Neural cell (in vitro differentiated cells): ENCODE data around the gene GNAS-AS1. TPM values are rescaled to one million over a fixed set of nuclear protein-coding genes. Genes with fewer than 3 reads are reported as not detected.

Source experiments
- H2AFZ ChIP-seq: fragments of 200-600, 300-800 bp; sonication (generic), shearing (Covaris generic); 2 replicates; pipeline ENCODE4 v1.6.0; 2014; ENCODE audit warnings: low read depth, mild to moderate bottlenecking, antibody characterized with exemption, low read length, moderate library complexity
- H3F3A ChIP-seq: fragments of 200-600 bp; shearing (Covaris generic); 2 replicates; pipeline ENCODE4 v1.6.1; 2016; ENCODE audit warnings: mild to moderate bottlenecking, moderate library complexity, mixed read lengths, antibody characterized with exemption, low read length; ENCODE audit not compliant: insufficient read depth, poor library complexity, severe bottlenecking
- H3K27ac ChIP-seq: fragments of 200-600, 300-800 bp; sonication (generic), shearing (Covaris generic); 2 replicates; pipeline ENCODE4 v1.5.1; 2014; ENCODE audit warnings: mild to moderate bottlenecking, low read length, moderate library complexity
- H3K27me3 ChIP-seq: fragments of 300-800, 200-600 bp; sonication (generic), shearing (Covaris generic); 2 replicates; pipeline ENCODE4 v1.6.0; 2014; ENCODE audit warnings: mild to moderate bottlenecking, low read depth, low read length, moderate library complexity; ENCODE audit not compliant: insufficient read depth
- H3K36me3 ChIP-seq: fragments of 300-800, 200-600 bp; sonication (generic), shearing (Covaris generic); 2 replicates; pipeline ENCODE4 v1.5.1; 2014; ENCODE audit warnings: mild to moderate bottlenecking, antibody characterized with exemption, low read length, moderate library complexity; ENCODE audit not compliant: insufficient read depth
- H3K4me2 ChIP-seq: fragments of 300-800, 200-600 bp; sonication (generic), shearing (Covaris generic); 2 replicates; pipeline ENCODE4 v1.6.0; 2014; ENCODE audit warnings: mild to moderate bottlenecking, low read length
- H3K4me3 ChIP-seq: fragments of 300-800, 200-600 bp; sonication (generic), shearing (Covaris generic); 2 replicates; pipeline ENCODE4 v1.5.1; 2014; ENCODE audit warnings: mild to moderate bottlenecking, low read length, moderate library complexity
- H3K79me2 ChIP-seq: fragments of 200-600 bp; shearing (Covaris generic); replicated peaks from 2 replicates; pipeline ENCODE4 v1.6.0; 2014; ENCODE audit warnings: mild to moderate bottlenecking, low read length, moderate library complexity; ENCODE audit not compliant: insufficient read depth
- H3K9ac ChIP-seq: fragments of 300-800, 200-600 bp; sonication (generic), shearing (Covaris generic); 2 replicates; pipeline ENCODE4 v1.6.1; 2016; ENCODE audit warnings: mild to moderate bottlenecking, low read length, mixed read lengths
- H3K9me2 ChIP-seq: fragments of 200-600 bp; shearing (Covaris generic); 2 replicates; pipeline ENCODE4 v1.6.1; 2016; ENCODE audit warnings: mild to moderate bottlenecking, low read length, mixed read lengths; ENCODE audit not compliant: insufficient read depth
- H3K9me3 ChIP-seq: fragments of 200-600, 300-800 bp; sonication (generic), shearing (Covaris generic); 2 replicates; pipeline ENCODE4 v1.6.1; 2016; ENCODE audit warnings: mild to moderate bottlenecking, mixed run types, low read length, moderate library complexity, mixed read lengths
- H4K20me1 ChIP-seq: fragments of 200-600 bp; shearing (Covaris generic); 2 replicates; pipeline ENCODE4 v1.6.1; 2016; ENCODE audit warnings: mild to moderate bottlenecking, mixed run types; ENCODE audit not compliant: insufficient read depth
- EP300 ChIP-seq: fragments of 450-650 bp; conservative IDR thresholded peaks from 2 replicates; pipeline ENCODE4 v1.6.1; 2014; ENCODE audit warnings: antibody characterized with exemption, mild to moderate bottlenecking, moderate library complexity; ENCODE audit not compliant: poor library complexity, severe bottlenecking
- EZH2 ChIP-seq: fragments of 200-600, 300-800 bp; shearing (Covaris generic), sonication (generic); IDR thresholded peaks from 2 replicates; pipeline ENCODE4 v1.6.1; 2014; ENCODE audit warnings: antibody characterized with exemption, low read length, borderline replicate concordance, mild to moderate bottlenecking; ENCODE audit not compliant: insufficient read depth, poor library complexity, severe bottlenecking
- MXI1 ChIP-seq: fragments of 450-650 bp; conservative IDR thresholded peaks from 2 replicates; pipeline ENCODE4 v1.6.1; 2014; ENCODE audit warnings: antibody characterized with exemption, mild to moderate bottlenecking; ENCODE audit not compliant: poor library complexity, severe bottlenecking
- POLR2AphosphoS5 ChIP-seq: IDR thresholded peaks from 2 replicates; pipeline ENCODE4 v1.6.1; 2012
- REST ChIP-seq: IDR thresholded peaks from 2 replicates; pipeline ENCODE4 v1.6.1; 2012; ENCODE audit warnings: borderline replicate concordance
- SMC3 ChIP-seq: fragments of 450-650 bp; conservative IDR thresholded peaks from 2 replicates; pipeline ENCODE4 v1.6.1; 2014; ENCODE audit warnings: antibody characterized with exemption, mild to moderate bottlenecking, moderate library complexity; ENCODE audit not compliant: poor library complexity
- TAF1 ChIP-seq: IDR thresholded peaks from 2 replicates; pipeline ENCODE4 v1.6.1; 2012; ENCODE audit warnings: low read depth
- polyA plus RNA-seq: library from polyadenylated mRNA; depleted of rRNA; stranded (reverse); fragments of >200 nt; gene quantifications from 2 replicates; pipeline ENCODE4 v1.2.3, GENCODE V29; 2014
- TF ChIP-seq, protein P1 (sequence below): fragments of 450-650 bp; IDR thresholded peaks from 2 replicates; pipeline ENCODE4 v1.5.1; 2014; ENCODE audit warnings: antibody characterized with exemption, mild to moderate bottlenecking, moderate library complexity; ENCODE audit not compliant: poor library complexity, severe bottlenecking

Gene GNAS-AS1
- polyA plus RNA-seq, 1 donor from 2014 or later: not detected

- Histone ChIP-seq H3K79me2 (no peaks in the 10 kb centered on the region), H2AFZ (no peak overlapping the region), H3K9me3 (no peaks in the 10 kb centered on the region), H3K36me3 (no peaks in the 10 kb centered on the region), H3K27ac (no peak overlapping the region), H3K4me3 (no peak overlapping the region), H3K9me2 (no peaks in the 10 kb centered on the region), H3F3A (no peaks in the 10 kb centered on the region), H3K27me3 (no peaks in the 10 kb centered on the region), H4K20me1 (no peaks in the 10 kb centered on the region), H3K9ac (no peak overlapping the region), H3K4me2 (no peak overlapping the region)
- TF ChIP-seq TAF1 (no peak), SMC3 (no peak), EZH2 (no peak), POLR2AphosphoS5 (no peak), EP300 (no peak), REST (no peak), MXI1 (no peak)
- TF ChIP-seq, protein P1, sequence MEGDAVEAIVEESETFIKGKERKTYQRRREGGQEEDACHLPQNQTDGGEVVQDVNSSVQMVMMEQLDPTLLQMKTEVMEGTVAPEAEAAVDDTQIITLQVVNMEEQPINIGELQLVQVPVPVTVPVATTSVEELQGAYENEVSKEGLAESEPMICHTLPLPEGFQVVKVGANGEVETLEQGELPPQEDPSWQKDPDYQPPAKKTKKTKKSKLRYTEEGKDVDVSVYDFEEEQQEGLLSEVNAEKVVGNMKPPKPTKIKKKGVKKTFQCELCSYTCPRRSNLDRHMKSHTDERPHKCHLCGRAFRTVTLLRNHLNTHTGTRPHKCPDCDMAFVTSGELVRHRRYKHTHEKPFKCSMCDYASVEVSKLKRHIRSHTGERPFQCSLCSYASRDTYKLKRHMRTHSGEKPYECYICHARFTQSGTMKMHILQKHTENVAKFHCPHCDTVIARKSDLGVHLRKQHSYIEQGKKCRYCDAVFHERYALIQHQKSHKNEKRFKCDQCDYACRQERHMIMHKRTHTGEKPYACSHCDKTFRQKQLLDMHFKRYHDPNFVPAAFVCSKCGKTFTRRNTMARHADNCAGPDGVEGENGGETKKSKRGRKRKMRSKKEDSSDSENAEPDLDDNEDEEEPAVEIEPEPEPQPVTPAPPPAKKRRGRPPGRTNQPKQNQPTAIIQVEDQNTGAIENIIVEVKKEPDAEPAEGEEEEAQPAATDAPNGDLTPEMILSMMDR: no peak
Observed at GRCh38 chr20:58775371-58775770, 75.3 kb downstream of the GNAS-AS1 start.

DNA sequence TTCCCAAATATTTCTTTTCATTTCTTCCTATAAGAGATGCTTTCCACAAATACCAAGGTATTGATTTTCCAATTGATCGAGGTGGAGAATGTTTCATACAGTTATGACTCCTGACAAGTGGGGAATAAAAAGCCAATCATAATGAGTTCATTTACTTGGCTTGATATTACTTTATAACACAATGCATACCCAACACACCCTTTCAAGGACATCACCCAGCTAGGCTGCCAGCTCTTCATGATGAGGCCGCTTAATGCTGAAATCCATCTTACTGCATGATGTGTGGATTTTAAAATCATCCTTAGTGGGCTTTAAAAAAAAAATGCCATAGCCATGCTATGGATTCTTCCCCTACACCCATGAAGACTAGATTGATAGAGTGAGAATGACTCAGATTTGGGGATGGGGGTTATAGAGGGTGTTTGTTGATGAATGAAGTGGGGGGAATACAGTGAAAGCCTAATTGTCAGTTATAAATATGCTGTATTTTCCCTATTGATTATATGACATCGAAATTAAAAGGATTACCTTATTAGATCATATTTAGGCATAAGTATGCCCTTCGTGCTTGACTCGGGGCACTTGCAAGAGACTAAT lies 75.9 kb downstream of the GNAS-AS1 start:
- TF ChIP-seq, protein P1: no peak
- TF ChIP-seq TAF1 (no peak), MXI1 (no peak), SMC3 (no peak), POLR2AphosphoS5 (no peak)
- no peaks in the 10 kb centered on the region for H3F3A ChIP-seq
- no peak overlapping the region for H3K4me2 ChIP-seq
- no peak overlapping the region for H2AFZ ChIP-seq
- H3K4me3 ChIP-seq: no peak overlapping the region
- H3K27me3 ChIP-seq: no peaks in the 10 kb centered on the region
- no peak overlapping the region for H3K9ac ChIP-seq
- no peaks in the 10 kb centered on the region for H3K9me3 ChIP-seq
- H4K20me1 ChIP-seq: no peaks in the 10 kb centered on the region
- no peaks in the 10 kb centered on the region for H3K9me2 ChIP-seq
- H3K79me2 ChIP-seq: no peaks in the 10 kb centered on the region
- H3K27ac ChIP-seq: no peak overlapping the region
- no peaks in the 10 kb centered on the region for H3K36me3 ChIP-seq
